GM21367 (cell line): ENCODE measurements around the gene NDUFB7.
"Not testable (repeated sequence)": the region's sequence is repeated elsewhere in the genome, so short reads cannot be mapped to it uniquely, and the experiment has no call there.

Experiments
- ATAC-seq: cut with Tn5 transposase; IDR thresholded peaks from one replicate; pipeline ENCODE4 v1.9.1; 2021; ENCODE audit not compliant: unreplicated experiment

The NDUFB7 gene

GRCh38 chr19:14575428-14575980, 3.6 kb upstream of the NDUFB7 start:
- no peak for ATAC-seq

DNA sequence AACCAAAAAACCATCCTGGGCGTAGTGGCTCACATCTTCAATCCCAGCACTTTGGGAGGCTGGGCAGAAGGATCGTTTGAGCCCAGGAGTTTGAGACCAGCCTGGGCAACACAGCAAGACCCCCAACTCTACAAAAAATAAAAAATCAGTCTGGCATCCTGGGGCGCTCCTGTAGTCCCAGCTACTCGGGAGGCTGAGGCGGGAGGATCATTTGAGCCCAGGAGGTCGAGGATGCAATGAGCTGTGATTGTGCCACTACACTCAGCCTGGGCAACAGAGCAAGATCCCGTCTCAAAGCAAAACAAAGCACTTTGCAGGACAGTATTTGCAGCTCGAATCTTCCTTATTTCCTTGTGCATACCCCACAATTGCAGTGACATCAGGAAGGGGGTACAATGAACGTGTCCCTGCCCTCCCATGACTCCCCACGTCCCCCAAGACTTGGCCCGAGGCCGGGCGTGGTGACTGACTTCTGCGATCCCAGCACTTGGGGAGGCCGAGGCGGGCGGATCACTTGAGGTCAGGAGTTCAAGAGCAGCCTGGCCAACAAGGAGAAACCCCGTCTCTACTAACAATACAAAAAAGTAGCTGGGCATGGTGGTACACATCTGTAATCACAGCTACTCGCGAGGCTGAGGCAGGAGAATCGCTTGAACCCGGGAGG, 870 bp downstream of the NDUFB7 start:
- no peak for ATAC-seq

DNA sequence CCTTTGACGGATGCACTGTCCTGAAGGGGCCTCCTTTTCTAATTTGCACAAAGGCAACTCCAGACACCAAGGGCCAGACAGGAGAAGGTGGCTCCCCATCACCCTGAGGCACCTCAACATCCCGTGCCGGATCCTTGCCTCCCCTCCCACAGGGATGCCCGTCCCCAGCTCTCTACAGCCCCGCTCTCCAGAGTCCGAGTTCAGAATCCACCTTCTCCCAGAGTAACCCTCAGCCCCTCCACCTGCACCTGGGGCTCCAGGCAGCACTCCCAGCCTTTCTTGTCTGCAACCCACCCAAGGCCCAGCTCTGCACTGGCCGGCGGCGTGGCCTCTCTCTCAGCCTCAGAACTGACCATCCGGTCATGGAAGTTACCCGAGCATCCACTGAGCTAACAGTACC, 4.8 kb downstream of the NDUFB7 start:
- ATAC-seq: no peak

DNA sequence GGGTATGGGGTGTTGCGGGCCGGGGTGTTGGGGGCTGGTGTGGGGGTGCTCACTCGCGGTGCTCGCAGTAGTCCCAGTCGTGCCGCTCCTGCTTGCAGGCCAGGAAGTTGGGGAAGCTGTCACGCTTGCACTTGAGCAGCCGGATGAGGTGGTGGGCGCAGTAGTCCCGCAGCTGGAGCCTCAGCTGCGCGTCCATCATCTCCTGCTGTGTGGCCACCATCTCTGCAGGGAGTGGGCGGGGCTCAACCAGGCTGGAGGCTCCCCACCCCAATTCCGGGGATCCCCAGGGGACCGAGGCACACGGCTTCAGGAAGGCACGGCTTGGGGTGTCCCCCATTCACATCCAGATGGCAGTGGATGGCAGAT, 5.2 kb downstream of the NDUFB7 start:
- ATAC-seq: no peak

DNA sequence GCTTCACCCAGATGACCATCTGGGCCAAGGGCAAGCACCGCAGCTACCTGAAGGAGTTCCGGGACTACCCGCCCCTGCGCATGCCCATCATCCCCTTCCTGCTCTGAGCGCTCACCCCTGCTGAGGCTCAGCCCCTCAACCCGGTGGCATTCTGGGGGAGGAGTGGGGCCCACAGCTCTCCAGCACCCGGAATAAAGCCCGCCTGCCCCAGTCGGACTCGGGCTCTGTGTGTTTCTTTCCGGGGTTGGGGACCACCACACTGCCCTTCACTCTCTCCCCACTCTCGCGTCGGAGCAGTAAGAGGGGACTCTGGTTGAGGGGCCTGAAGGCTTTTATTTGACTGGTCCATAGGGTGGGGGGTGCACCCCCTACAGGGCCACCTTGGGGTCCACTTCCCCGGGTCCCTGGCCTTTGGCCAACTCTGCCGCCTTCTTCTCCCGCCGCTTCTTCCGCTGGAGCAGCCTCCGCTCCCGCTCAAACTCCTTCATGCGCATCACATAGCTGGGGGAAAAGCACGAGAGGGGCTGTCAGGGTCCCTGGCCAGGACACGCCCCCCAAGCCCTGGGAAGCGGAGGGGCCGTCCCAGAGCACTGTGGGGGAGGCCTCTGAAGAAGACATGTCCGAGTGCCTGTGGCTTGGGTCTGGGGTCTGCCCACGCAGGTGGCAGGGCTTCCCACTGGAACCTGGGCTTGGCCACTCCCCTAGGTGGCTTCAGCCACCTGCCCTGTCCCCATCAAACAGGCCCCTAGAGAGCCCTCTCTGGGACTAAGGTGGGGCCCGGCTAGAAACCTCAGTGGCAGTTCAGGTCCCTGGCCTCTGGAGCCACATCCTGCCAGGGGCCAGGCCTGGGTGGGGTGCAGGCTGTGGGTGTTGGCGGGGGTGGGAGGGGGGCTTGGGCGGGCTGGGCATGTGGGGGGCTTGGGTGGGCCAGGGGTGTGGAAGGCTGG, 5.8 kb downstream of the NDUFB7 start:
- ATAC-seq: no peak

DNA sequence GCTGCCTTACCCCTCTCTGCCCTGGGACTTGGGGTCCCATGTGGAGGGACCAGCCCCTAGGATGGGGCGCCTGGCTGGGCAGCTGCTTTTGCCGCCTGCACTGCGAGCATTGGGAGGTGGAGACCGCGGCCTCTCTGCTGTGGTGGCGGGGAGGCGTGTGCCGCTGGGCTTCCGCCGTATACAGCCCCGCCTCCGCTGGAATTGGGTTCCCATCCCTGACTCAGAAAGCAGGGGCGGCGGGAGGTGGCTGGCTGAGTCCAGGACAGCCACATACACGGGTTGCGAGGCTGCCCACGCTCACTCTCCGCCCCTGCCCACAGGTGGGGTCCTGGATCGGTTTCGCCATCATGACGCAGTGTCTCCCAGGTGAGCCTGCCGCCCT, 6.6 kb downstream of the NDUFB7 start:
- ATAC-seq: no peak

- ATAC-seq: not testable (repeated sequence)
These were observed 7.1 kb downstream of the NDUFB7 start for GRCh38 chr19:14564652-14565297.

DNA sequence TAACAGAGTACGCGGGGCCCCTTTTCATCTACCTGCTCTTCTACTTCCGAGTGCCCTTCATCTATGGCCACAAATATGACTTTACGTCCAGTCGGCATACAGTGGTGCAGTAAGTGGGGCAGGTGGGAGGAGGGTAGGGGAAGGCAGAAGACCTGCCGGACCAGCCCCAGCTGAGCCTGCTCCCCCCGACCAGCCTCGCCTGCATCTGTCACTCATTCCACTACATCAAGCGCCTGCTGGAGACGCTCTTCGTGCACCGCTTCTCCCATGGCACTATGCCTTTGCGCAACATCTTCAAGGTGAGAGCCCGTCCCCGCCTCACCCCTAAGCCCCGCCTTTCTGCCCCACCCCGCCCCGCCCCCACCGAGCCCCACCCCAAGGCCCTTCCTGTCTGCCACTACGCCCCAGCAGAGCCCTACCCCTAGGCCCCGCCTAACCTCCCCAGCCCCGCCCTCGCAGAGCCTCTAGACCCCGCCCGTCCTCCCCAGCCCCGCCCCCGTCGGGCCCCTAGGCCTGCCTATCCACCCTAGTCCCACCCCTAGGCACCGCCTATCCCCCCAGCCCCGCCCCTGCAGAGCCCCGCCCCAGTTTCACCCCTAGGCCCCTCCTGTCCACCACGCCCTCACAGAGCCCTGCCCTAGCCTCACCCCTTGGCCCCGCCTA, 7.7 kb downstream of the NDUFB7 start:
- ATAC-seq: no peak

DNA sequence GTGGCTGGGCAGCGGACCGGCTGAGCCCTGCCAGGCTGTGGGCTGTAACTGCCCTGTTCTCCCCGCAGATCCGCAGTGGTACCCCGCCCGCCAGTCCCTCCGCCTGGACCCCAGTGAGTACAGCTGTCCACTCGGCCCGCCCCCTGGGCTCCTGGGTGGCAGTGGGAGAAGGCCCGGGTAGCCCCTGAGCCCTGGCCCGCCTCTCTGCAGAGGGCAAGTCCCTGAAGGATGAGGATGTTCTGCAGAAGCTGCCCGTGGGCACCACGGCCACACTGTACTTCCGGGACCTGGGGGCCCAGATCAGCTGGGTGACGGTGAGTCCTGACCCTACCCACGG, 8.3 kb downstream of the NDUFB7 start:
- ATAC-seq: no peak

- no peak for ATAC-seq
These were observed 8.9 kb downstream of the NDUFB7 start for GRCh38 chr19:14562660-14563589.

- no peak for ATAC-seq
These were observed 10.0 kb downstream of the NDUFB7 start for GRCh38 chr19:14561847-14562351.

DNA sequence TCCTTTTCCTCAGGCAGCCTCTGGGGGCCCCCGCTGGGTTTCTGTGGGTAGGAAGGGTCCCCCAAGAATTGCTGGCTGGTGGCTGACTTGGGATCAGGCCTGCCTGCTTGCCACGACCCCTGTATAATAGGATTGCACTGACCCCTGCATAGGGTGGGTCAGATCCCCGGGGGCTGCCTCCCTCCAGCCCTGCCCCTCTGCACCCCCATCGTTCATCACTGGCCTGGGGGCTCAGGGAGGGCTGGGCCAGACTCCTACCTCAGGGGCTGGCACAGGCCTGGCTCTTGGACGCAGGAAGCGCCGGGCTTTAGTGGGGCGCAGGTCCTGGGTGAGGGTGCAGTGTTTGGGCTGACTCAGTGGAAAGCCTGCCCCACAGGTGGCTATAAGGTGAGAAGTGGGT, 10.6 kb downstream of the NDUFB7 start:
- no peak for ATAC-seq

DNA sequence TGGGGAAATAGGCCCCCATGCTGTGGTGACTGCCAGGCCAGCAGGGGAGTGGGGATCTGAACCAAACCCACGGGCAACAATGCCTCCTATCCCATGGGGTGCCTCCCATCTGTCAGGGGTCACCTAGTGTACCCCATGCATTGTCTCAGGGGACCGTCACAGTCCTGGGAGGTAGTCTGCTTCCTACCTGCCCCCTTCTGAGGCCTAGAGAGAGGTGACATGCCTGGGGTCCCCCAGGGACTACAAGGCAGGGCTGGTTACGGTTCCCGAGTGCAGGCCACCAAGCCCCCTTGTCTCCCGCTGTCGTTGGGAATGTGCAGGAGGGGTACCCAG, 11.1 kb downstream of the NDUFB7 start:
- ATAC-seq: no peak

- ATAC-seq: no peak
These were observed 11.7 kb downstream of the NDUFB7 start for GRCh38 chr19:14559916-14560775.

DNA sequence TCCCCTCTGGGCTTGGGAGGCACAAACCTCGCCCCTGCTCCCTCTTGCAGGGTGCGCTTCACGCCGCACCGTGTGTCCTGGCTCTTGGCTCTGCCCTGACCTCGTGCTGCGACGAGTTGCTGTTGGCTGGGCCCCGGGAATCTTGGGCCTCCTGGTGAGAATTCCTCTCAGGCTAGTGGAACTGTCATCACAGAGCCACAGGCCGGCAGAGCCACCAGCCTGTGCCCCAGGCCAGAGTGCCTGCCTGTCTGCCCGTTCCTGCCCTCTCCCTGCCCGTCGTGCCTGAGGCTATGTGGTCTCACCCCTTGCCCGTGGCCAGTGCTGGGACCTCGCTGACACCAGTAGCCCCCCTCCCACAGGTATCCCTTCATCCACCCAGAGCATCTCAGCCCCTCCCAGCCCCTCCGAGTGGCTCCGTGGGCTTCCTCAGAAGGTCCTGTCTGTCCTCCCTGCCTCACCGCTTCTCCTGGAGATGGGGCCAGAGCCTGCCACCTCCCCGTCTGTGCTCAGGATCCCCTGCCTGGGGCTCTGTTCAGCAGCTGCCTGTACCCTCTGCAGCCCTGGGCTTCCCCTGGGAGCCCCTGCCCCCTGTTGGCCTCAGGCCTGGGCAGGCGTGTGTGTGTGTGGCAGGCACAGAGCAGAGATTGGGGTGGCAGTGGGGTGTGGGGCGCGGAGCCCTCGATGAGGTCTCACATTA, 13.3 kb downstream of the NDUFB7 start:
- ATAC-seq: no peak

- no peak for ATAC-seq
These were observed 15.1 kb downstream of the NDUFB7 start for GRCh38 chr19:14556662-14557188.

- ATAC-seq: no peak
These were observed 15.8 kb downstream of the NDUFB7 start for GRCh38 chr19:14555918-14556661.

DNA sequence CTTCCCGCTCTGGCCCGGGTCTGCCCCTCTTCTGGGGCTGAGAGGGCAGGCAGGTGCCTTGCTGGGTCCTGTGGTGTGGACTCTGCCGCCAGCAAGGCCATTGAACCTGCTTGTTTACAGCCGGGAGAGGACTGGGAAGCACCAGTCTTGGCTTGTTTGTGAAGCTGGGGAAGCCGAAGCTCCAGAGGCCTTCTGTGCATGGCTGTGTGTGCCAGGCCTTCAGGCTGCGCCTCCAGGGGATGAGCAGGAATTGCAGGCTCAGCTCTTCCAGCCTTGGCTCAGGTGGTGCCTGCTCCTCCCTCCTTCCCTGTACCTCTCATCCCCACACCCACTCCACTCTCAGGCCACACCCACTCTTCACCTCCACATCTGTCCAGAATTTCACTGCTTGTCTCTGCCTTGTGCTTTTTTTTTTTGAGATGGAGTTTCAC, 17.5 kb downstream of the NDUFB7 start:
- no peak for ATAC-seq
